ENCODE results near the gene MED4. TPM values are rescaled to one million over a fixed set of nuclear protein-coding genes. Genes with fewer than 3 reads are reported as not detected.

MED4 gene
- total RNA-seq, 6 donors from 2014 or later = 23.2 to 41.8 (median 35.5) TPM

DNA sequence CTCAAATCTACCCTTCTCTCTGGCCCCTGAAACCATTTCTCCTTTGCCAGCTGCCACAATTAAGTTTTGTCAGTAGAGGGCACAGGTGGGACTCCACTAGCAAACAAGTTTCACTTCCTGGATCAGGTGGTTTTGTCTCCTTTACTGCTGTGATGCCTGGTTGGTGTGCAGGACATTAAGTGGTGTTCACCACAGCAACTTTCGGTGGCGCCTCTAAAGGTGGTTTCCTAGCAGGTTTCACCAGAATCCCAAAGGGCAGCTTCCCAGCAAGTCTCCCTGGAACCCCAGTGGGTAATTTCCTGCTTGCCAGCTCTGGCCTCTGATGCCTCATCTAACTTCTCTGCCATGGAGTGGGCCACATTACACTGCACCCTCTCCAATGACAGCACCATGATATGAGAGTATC lies 16.6 kb downstream of the MED4 start:
- no peaks in the 10 kb centered on the region for H3K4me1 ChIP-seq
- TF ChIP-seq POLR2AphosphoS5 (IDR thresholded peaks at IDR 0.05) = no peak
- no peak overlapping the region for H3K4me3 ChIP-seq
- no peak for ATAC-seq (ENCODE audit: low FRiP score in 2 of 2)
- no peaks in the 10 kb centered on the region for H3K9me3 ChIP-seq
- WGBS, 2 donors = 50% methylated on average over 2 of the region's 2 CpGs
- DNase-seq = no peak
- H3K27me3 ChIP-seq = no peaks in the 10 kb centered on the region
- H3K36me3 ChIP-seq = peaks cover 34 to 99% (median 71%) of the 10 kb centered on the region in 4 donors
- no peak overlapping the region for H3K27ac ChIP-seq

- Histone ChIP-seq H3K27ac (no peak overlapping the region), H3K4me3 (no peak overlapping the region), H3K36me3 (peaks cover 25 to 100% (median 69%) of the 10 kb centered on the region in 4 donors), H3K4me1 (no peaks in the 10 kb centered on the region), H3K9me3 (peaks cover 13 to 33% (median 26%) of the 10 kb centered on the region in 4 donors), H3K27me3 (no peaks in the 10 kb centered on the region)
- DNase-seq (no peak), ATAC-seq (ENCODE audit: low FRiP score in 2 of 2) (no peak)
- TF ChIP-seq POLR2A (IDR thresholded peaks at IDR 0.05) = no peak
- no peak for TF ChIP-seq EP300 (IDR thresholded peaks at IDR 0.05)
- TF ChIP-seq POLR2AphosphoS5 (IDR thresholded peaks at IDR 0.05) = no peak
- no peak for TF ChIP-seq CTCF (IDR thresholded peaks at IDR 0.05)
- WGBS, 2 donors = 85 to 86% methylated on average over 2 of the region's 2 CpGs
Measured at GRCh38 chr13:48074006-48074405, 20.9 kb downstream of the MED4 start.

GRCh38 chr13:48072787-48073186 lies 22.1 kb downstream of the MED4 start:
- Histone ChIP-seq H3K4me3 (no peak overlapping the region), H3K36me3 (peaks cover 15 to 98% (median 67%) of the 10 kb centered on the region in 4 donors), H3K4me1 (no peaks in the 10 kb centered on the region), H3K27me3 (no peaks in the 10 kb centered on the region), H3K27ac (no peak overlapping the region), H3K9me3 (peaks cover 19 to 46% (median 33%) of the 10 kb centered on the region in 4 donors)
- no peak for DNase-seq
- no peak for ATAC-seq (ENCODE audit: low FRiP score in 2 of 2)
- 98% methylated on average over 2 of the region's 2 CpGs for WGBS, 2 donors
- no peak for TF ChIP-seq POLR2AphosphoS5 (IDR thresholded peaks at IDR 0.05)
- TF ChIP-seq CTCF (IDR thresholded peaks at IDR 0.05) = no peak
- no peak for TF ChIP-seq POLR2A (IDR thresholded peaks at IDR 0.05)
- no peak for TF ChIP-seq EP300 (IDR thresholded peaks at IDR 0.05)

- ATAC-seq (ENCODE audit: low FRiP score in 2 of 2) (no peak), DNase-seq (no peak)
- peaks cover 19 to 46% (median 33%) of the 10 kb centered on the region in 4 donors for H3K9me3 ChIP-seq
- H3K36me3 ChIP-seq = peaks cover 14 to 97% (median 66%) of the 10 kb centered on the region in 4 donors
- H3K4me1 ChIP-seq = no peaks in the 10 kb centered on the region
- H3K27me3 ChIP-seq = no peaks in the 10 kb centered on the region
- no peak overlapping the region for H3K27ac ChIP-seq
- 99 to 100% methylated on average over 3 of the region's 3 CpGs for WGBS, 2 donors
- no peak overlapping the region for H3K4me3 ChIP-seq
- TF ChIP-seq EP300 (IDR thresholded peaks at IDR 0.05) (no peak), POLR2A (IDR thresholded peaks at IDR 0.05) (no peak), POLR2AphosphoS5 (IDR thresholded peaks at IDR 0.05) (no peak), CTCF (IDR thresholded peaks at IDR 0.05) (no peak)
Measured at GRCh38 chr13:48072304-48072703, 22.6 kb downstream of the MED4 start.

DNA sequence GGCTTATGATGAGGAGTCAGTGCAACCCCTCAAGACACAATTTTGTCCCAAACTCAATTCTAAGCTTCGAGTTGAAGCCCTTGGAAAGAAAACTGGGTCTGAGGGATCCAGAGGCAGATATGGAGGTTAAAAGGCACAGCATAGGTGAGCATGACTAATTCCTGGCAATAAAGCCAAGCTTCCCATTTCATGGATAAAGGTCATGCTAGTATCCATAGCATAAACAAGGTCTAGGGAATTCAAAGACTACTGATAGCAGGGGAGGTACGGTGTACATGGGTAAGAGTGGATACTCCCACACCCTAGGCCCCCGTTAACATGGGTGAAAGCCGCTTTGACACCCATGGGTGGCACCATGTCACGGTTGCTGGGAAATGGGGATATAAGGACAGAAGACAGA lies 24.0 kb downstream of the MED4 start:
- WGBS, 2 donors = 88 to 98% methylated on average over 5 of the region's 5 CpGs
- Histone ChIP-seq H3K36me3 (peaks cover 6 to 95% (median 58%) of the 10 kb centered on the region in 4 donors), H3K9me3 (peaks cover 19 to 46% (median 33%) of the 10 kb centered on the region in 4 donors)

More for the DNA sequence above, 24.0 kb downstream of the MED4 start:
- H3K4me1 ChIP-seq = no peaks in the 10 kb centered on the region
- ATAC-seq (ENCODE audit: low FRiP score in 2 of 2) (no peak), DNase-seq (no peak)
- no peak overlapping the region for H3K4me3 ChIP-seq
- TF ChIP-seq POLR2A (IDR thresholded peaks at IDR 0.05) (no peak), POLR2AphosphoS5 (IDR thresholded peaks at IDR 0.05) (no peak), CTCF (IDR thresholded peaks at IDR 0.05) (no peak), EP300 (IDR thresholded peaks at IDR 0.05) (no peak)
- H3K27me3 ChIP-seq = no peaks in the 10 kb centered on the region
- no peak overlapping the region for H3K27ac ChIP-seq
